CD4-positive, alpha-beta T cell treated with Interferon alpha-2 for 1 hour (primary cell): Measurements from ENCODE around the gene PHLDA1.

Experiments used
- DNase-seq, 2 donors: peaks; one replicate each; pipeline ENCODE4 v3.0.0-alpha.2; 2020 to 2022

Gene PHLDA1

DNA sequence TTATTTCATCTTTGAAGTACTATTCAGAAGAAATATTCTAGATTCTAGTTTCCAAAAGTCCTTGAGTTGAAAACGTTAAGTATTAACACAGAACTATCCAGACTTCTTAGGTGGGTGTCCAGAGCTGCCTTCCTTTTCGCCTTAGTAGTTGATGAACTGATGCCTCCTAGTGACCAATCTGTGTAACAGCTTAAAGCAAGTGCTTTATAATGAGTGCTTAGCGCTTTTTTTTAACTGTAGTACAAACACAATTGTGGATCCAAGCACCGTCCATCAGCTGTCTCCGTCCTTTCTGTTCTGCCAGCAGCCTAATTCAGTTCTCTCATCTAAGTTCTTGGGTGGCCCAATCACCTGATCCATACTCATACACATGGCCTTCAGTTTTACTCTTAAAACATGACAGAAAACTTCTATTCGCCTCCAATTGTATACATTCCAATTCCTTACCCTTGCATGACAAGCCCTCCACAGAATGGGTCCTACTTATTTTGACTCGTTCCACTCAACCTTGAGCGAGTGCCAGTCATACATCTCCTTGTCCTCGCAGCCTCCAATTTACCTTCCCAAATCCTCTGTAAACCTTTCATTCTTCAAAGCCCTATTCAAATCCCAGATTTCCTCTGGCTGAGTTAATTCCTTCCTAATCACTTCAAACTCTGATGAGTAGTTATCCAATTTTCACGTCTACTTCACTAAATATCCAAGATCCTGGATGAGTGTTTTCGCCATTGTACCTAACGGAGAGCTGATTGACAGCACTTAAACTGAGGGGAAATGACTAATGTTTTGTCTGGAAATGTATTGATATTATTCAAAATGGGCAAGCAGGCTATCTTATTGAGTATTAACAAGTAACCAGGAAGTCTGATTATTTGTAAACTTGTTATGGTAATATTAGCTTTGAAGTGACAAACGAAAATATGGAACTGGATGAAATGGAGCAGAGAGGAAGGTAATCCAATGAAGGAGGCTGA lies 5.8 kb upstream of the PHLDA1 start:
- peak; percentile 44 to 78 for DNase-seq

DNA sequence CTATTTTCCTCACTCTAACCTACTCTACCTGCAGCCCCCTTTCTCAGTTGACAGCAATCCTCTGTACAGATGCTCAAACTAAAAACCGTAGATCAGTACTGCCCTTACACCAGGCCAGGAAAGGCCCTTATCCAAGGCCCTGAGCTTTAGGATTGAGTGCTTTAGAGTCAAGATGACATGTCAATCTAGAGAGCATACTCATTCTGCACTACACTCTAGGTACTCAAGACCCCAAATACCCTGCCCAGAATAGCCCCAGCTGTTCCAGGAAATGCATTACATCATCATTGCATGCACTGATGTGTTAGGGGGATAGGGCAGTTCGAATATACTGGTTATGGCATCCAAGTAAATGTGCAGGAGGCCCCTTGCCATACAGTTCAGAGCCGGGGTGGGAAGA lies 3.5 kb upstream of the PHLDA1 start:
- DNase-seq = no peak

DNA sequence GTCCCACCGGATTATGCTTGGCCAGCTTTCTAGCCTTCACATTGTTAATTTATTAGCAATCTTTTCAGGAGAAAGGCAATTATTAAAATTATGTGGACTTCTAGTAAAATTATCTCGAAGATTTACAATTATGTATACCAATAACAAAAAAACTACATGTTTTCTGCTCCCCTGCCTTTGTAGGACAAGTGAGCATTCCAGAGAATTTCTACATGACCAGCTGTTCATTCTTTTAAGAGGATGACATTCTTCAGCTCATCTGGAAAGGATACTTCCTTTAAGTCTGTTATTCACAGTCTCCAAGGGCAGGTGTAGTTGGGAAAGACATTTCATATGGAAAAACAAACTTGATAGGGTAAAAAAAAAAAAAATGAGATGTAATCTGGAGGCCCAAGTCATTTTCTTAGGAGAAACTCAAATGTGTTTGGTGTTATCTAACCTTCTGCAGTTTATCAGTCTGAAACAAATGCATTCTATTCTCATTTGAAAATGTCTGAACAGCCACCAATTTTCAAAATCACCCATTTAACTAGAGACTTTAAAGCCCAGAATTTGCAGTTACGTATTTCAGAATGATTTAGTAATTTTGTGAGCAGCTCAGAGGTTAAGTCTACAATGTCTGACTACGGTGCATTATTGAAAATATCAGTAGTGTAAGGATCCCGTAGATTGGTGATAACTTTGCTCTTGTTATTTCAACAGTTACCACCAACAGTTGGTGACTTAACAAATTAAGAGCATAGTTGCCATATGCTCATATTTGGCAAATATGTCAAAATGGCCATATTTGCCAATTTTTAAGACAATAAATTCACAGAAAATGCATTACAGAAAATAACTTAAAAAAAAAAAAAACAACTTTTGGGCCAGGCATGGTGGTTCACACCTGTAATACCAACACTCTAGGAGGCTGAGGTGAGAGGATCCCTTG lies 1.8 kb upstream of the PHLDA1 start:
- no peak for DNase-seq

DNA sequence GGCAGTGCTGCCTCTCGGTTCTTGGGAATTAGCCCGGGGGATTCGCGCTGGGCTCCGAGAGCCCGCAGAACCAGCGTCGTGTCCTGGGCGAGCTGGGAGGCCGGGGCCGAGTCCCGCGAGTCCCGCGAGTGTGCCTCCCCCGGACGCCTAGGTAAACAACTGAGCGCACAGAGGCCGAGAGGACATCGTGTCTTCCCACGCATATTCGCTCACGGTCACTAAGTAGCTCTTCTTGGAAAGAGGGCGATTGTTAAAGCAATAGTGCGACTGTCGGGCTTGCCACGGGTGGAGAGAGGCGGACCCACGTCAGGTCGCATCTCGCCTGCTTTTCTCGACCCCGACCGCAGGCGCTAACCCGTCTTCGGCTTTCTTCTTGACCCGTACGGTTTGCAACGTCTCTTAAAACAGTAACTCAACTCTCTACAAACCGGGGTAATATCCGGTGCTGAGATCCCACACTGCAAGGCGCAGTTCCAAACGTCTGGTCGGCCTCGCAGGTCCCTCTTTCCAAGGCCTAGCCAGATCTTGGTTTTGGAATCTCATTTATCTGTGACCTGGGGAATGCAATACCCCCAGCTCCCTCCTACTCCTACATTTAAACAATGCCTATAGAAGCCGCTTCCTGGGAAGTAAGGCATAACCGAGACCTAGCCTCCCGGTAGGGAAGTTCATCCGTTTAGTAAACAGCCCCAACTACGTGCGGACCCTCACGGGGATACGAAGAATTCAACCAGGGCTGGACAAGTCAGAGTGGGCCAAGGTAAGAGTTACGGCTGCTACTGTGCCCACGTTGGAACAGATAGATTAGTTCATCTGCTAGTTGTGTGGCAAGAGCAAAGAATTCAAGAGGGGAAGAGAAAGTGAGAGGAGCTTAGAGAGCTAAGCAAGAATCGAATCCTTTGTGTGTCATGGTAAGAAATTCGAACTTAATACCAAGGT lies 736 bp upstream of the PHLDA1 start:
- peak; percentile 33 to 50 for DNase-seq

DNA sequence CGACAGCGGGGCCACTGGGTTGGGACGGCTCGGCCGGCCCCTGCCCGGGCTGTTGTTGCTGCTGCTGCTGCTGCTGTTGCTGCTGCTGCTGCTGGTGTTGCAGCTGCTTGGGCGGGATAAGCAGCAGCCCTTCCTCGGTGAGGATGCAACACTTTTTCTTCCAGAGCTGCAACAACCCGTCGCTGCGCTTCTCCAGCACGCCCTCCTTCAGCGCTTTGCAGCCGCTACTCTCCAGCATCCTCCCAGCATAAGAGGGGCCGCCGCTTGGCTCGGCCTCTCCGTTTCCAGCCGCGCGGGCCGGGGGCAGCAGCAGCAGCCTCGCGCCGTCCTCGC lies 529 bp downstream of the PHLDA1 start:
- DNase-seq = no peak

DNA sequence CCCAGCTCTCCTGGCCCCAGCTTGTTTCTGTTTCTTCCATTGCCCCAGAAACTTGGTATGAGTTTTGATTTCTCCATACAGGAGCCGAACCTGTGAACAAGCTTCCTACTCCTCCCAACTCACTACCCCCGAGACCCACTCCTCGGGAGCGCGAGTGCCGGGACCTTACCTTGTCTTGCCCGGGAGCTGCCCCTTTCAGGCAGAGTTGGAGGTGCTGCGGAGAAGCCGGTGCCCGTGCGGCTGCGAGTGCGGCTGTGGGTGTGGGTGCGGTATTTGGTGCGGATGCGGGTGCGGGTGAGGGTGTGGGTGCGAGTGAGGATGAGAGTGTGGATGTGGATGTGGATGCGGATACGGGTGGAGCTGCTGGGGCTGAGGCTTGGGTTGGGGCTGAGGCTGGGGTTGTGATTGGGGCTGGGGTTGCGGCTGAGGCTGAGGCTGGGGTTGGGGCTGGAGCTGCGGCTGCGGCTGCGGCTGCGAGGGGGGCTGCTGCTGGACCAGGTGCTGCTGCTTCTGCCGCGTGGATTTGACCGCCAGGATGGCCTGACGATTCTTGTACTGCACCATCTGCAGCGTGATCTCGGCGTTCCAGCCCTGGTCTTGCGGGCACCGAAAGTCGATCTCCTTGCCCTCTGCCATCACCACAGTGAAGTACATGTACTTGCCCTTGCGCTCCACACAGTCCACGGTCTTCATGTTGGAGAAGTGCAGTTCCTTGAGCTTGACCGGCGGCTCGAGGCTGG lies 1.1 kb downstream of the PHLDA1 start:
- peak; percentile 42 to 66 for DNase-seq

DNA sequence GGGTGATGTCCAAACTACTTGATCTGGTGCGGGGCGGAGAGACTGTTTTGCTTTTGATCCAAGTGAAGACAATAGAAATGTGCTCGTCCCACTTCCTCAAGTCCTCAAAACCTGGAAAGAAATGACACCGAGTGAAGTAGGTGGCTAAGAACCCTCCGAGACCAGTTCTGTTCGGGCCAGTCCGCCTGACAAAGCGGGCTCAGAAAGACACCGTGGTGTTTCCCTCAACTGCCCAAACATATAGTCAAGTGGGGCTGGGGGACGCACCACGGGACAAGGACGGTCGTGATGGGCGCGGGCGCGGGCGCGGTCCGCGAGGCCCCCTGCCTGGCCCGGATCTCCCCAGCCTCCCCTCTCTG lies 1.6 kb downstream of the PHLDA1 start:
- DNase-seq = no peak

DNA sequence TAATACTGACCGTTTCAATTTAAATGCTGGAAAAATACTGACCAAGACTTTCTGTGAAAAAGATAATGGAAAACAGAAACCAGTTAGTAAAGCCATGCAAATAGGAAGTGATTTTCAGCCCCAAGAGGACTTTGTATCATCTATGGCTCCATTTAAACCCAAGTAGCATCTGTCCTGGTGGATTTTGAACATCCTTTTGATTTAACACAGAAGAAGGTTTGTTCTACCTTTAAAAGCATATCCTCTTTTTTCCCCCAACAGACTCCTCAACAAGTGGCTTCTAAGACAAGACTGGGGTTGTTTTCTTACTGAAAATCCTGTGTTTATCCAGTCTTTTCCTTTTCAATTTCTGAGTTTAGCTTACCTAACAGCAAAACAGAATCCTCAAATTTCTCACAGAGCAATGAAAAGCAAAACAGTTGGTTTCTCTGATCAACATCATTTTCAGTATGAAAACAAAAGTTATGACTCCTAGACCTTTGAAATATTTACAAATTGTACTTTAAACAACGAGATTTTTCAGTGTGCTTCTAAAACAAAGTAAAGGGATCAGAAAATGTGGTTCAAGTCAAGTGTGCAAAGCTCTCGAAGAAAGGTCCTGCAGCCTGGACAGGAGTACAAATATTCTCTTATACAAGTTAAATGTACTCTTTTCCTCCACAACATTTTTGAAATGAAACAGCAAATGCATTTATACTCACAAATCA lies 2.9 kb downstream of the PHLDA1 start:
- no peak for DNase-seq

DNA sequence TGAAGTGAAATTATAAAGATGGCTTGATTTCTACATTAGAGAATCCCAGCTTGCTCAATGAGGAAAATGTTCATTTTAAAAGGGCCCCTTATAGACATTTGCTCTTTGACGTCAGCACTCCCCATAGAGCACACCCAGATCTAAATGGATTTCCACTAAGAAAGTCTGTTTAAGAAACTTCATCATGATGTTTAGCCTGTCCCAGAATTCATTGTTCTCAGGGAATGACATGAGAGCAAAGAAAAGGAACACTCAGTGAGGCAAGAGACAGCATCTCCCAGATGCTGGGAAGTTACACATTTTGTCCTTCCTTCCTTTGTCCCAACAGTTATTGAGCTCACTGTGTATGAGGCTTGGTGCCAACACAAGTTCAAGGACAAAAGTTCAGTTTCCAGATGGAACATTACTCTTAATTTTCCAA lies 4.9 kb downstream of the PHLDA1 start:
- no peak for DNase-seq

DNA sequence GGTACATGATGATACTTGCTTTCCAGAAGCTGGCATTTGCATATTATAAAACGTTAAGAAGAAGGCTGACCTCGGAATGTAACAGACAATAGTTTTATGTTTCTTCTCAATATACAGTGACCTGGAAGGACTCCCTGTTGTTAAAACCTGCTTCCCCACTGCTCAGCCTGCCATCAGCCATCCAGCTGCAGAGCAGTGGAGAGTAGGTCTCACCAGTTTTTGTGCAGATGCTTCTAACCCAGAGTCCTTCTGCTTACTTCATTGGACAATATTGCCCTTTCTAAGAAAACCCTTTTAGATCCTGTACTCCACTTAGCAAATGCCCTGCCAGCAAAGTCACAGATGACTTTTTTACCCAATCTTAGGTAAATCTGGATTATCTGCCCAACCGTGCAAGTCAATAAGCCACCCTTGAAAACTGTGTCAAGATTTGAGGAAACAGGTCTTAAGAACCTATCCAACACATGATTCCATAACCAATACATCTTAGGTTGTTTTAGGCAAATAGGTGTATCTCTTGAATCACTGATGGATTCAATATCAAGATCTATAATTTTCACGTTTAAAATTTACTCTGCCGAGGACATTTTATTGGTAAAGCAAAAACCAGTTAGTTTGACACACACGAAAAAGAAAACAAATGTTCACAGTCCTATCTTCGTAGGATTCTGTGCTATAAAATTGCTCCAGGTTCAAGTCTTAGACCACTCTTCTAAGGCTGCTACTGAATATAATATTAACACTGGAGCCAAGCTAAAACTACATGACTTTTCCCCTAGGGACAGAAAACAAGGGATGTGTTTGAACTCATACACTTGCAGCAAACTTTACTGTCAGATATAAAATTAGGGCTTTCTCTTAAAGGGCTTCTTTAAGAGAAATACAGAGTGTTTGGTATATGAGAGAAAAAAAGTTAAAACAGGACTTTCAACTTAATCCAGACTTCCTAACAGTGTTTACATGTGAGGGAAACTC lies 5.7 kb downstream of the PHLDA1 start:
- no peak for DNase-seq

DNA sequence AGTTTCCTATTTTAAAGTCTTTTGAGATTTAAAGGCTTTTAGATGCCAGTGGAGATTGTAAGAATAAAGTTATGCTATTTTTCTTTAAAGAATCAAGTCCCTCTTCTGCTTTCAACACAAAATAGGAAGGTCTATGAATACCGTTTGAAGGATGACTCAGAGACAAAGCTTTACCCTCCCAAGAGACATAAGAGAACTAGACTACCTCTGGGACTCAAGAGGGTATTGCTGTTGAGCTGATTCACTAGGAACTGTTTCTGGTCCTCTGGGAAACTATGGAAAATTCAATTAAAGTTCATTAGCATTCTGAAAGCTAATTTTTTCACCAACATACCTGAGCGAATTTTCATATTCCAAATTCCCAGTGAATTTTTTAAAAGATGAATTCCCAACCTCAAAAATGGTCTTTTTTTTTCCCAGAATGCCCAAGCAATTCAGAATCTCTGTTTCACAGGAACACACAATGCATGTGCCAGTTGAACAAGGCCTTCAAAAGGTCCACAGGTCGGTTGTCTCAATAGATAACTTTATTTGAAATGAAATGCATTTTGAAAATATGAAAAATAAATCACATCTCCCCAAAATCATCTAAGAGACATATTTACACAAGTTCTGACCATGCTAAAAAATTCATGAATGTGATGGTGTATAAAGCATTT lies 6.5 kb downstream of the PHLDA1 start:
- no peak for DNase-seq

DNA sequence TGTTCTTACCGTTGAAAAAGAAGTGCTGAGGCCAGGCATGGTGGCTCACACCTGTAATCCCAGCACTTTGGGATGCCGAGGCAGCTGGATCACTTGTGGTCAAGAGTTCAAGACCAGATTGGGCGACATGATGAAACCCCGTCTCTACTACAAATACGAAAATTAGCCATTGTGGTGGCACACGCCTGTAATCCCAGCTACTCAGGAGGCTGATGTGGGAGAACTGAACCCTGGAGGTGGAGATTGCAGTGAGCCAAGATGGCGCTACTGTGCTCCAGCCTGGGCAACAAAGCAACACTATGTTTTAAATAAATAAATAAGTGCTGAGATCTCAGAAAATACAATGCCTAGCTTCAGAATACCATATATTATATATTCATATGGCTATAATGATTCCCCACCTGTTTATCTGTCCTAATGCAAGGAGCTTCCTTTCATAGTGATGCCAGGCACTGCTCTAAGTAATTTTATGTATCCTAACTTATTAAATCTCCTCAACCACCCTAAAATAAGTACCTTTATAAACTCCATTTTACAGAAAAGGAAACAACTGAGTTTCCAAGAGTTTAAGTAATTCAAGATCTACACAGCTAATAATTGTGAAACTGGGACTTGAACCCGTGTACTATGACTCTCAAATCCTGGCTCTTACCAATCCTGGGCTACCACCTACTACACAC lies 7.3 kb downstream of the PHLDA1 start:
- no peak for DNase-seq

DNA sequence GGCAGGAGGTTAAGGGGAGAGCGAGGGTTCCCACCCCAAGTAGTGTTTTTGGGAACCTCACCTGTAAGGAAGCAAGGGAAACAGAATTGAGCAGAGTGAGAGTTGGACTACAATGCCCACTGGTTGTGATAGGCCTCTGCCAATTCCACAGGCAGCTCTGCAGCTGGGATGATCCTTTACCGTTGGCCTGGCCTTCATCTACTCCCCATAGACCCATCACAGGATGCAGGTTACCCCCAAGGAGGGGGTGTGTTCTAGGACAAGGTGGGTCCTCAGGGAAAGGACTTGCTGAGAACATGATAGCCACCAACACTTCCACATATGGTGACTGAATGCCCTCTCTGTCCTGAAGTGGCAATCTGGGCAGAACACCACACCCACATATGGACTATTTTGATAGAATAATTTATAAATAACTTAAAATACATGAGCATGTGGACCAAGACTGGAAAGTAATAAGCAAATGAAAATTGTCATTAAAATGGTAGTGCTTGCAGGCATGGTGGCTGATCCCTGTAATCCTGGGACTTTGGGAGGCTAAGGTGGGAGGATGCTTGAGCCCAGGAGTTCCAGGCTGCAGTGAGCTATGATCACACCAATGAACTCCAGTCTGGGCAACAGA lies 8.4 kb downstream of the PHLDA1 start:
- DNase-seq = no peak

DNA sequence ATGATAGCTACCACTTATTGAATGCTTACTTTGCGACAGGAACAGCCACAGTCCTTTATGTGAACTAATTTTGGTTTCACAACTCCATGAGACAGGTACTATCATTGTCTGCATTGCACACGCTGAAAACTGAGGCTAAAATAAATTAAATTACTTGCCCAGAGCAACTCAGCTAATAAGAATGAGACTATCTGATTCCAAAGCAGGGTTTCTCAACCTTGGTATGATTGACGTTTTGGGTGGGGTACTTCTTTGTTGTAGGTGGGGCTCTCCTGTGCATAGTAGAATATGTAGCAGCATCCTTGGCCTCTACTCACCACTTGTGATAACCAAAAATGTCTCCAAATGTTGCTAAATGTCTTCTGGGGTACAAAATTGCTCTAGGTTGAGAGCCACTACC lies 9.1 kb downstream of the PHLDA1 start:
- DNase-seq = no peak

DNA sequence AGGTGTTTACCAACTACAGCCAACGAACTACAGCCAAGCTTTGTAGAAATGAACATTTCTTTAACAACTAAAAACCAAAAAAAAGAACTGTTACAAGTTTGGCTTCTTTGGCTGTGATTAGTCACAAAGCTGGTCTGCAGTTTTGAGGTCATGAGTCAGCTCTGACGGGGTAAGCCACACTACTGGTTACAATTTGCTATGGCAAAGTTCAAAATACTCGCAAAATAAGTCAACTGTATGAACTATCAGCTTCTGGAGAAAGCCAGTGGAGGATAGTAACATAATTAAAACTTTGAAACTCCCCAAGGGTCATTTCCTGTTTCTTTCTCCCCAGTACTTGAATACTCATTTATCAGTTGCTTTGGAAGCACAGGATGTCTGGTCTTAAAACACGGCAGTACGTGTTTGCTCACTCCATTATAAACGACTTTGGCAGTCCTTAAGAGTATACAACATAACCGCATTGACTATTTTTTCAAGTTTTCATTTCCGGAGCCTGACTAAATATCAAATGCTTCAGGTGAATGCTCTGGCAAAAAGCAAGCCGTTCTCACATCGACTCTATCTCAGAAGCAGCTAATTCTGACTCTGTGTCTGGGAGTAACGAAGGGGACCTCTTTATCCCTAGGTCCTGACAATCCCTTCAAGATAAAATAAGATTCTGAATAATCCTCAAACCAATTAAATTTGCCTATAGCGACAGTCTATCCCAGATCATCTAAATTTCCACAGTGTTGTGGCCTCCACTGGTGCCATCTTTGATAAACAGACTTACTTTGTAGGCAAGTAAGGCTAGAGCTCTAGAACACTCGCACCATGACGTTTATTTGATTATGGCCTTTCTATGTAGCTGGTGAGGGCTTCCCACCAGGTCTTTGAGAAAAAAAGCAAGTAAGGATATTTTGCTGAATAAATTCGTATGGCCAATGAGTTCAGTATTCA lies 10.6 kb downstream of the PHLDA1 start:
- DNase-seq = peak; percentile 71 to 76

DNA sequence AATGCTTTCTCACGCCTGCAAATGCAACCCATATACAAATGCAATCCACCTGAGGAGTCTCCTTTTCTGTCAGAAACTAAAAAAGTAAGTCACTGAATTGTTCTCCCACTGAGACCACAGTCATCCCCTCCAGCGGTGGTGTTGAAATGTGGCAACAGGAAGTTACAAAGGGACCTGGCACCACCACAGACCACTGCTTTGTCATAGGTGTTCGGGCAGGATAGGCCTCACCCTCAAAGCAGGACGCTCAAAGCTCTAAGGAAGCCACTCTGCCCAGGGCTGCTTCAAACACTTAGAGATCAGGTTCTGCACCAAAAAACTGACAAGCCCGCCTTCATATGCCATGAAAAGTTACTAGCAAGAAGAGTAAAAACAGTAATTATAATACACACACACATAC lies 11.3 kb downstream of the PHLDA1 start:
- DNase-seq = peak; percentile 70 to 76

DNA sequence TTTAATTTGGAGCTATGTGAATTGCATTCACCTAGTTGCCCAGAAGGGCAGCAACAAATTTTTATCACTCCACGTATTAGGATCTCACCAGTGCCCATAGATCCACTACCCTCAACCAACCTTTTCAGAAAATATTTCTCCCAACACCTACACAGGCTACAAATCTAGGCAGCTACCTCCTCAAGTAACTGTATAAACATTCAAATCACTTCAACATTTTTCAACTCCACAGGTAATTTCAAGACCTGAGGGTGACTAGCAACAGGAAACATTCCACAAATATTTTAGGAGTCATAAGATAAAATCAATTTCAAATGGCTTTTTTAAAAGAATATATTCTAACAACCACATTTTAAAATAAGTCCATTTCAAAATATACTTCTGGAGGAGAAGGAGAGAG lies 12.9 kb downstream of the PHLDA1 start:
- DNase-seq = no peak
